Hepatocyte (in vitro differentiated cells): ENCODE results near the gene SLC1A2. TPM values are rescaled to one million over a fixed set of nuclear protein-coding genes. Genes with fewer than 3 reads are reported as not detected.

Experiments used
- DNase-seq: peaks from one replicate; pipeline ENCODE4 v3.0.0-alpha.2; 2016; ENCODE audit warnings: low spot score
- H2AFZ ChIP-seq: fragments of 200-600 bp; sonication (generic); 2 replicates; pipeline ENCODE4 v1.6.0; 2016; ENCODE audit warnings: antibody characterized with exemption, mild to moderate bottlenecking
- H3K27ac ChIP-seq: fragments of 200-600 bp; sonication (generic); 2 replicates; pipeline ENCODE4 v1.5.1; 2016; ENCODE audit warnings: mild to moderate bottlenecking
- H3K27me3 ChIP-seq: fragments of 200-600 bp; sonication (generic); 2 replicates; pipeline ENCODE4 v1.6.1; 2016
- H3K36me3 ChIP-seq: fragments of 200-600 bp; sonication (generic); replicated peaks from 2 replicates; pipeline ENCODE4 v1.5.1; 2016; ENCODE audit warnings: low read depth; ENCODE audit not compliant: insufficient read depth
- H3K4me1 ChIP-seq: fragments of 200-600 bp; sonication (generic); 2 replicates; pipeline ENCODE4 v1.5.1; 2016; ENCODE audit warnings: mild to moderate bottlenecking, moderate library complexity; ENCODE audit not compliant: insufficient read depth
- H3K4me2 ChIP-seq: fragments of 200-600 bp; sonication (generic); 2 replicates; pipeline ENCODE4 v1.6.0; 2016
- H3K4me3 ChIP-seq: fragments of 200-600 bp; sonication (generic); 2 replicates; pipeline ENCODE4 v1.5.1; 2016; ENCODE audit warnings: mild to moderate bottlenecking
- H3K79me2 ChIP-seq: fragments of 200-600 bp; sonication (generic); 2 replicates; pipeline ENCODE4 v1.6.0; 2017; ENCODE audit warnings: mild to moderate bottlenecking
- H3K9me2 ChIP-seq: fragments of 200-600 bp; sonication (generic); replicated peaks from 2 replicates; pipeline ENCODE4 v1.6.0; 2017; ENCODE audit warnings: mild to moderate bottlenecking; ENCODE audit not compliant: insufficient read depth
- H3K9me3 ChIP-seq: fragments of 200-600 bp; sonication (generic); 2 replicates; pipeline ENCODE4 v1.5.1; 2016; ENCODE audit warnings: low read depth, mild to moderate bottlenecking
- H4K20me1 ChIP-seq: fragments of 200-600 bp; sonication (generic); 2 replicates; pipeline ENCODE4 v1.6.0; 2016; ENCODE audit warnings: mild to moderate bottlenecking; ENCODE audit not compliant: insufficient read depth, poor library complexity, severe bottlenecking
- EZH2 ChIP-seq: fragments of 200-600 bp; sonication (generic); IDR thresholded peaks from 2 replicates; pipeline ENCODE4 v1.6.1; 2016; ENCODE audit warnings: antibody characterized with exemption, mild to moderate bottlenecking, borderline replicate concordance
- EZH2phosphoT487 ChIP-seq: fragments of 200-600 bp; sonication (generic); IDR thresholded peaks from one replicate; pipeline ENCODE4 v1.6.1; 2018; ENCODE audit warnings: antibody characterized with exemption, mild to moderate bottlenecking, low read depth, moderate library complexity; ENCODE audit not compliant: unreplicated experiment, severe bottlenecking
- WGBS: methylation state at CpG from one replicate; pipeline ENCODE4 v1.1.6; 2016; ENCODE audit warnings: low lambda C conversion rate; ENCODE audit errors: missing lambda C conversion rate; 5-methylcytosine and 5-hydroxymethylcytosine counted together
- polyA plus RNA-seq: library from polyadenylated mRNA; unstranded; fragments of >200 nt; fragmentation: Nextera tagmentation; extraction: Ambion mirVana; gene quantifications from 2 replicates; pipeline ENCODE4 v1.2.1, GENCODE V29; 2016
- total RNA-seq: library from RNA; depleted of rRNA; stranded (reverse); fragments of >200 nt; gene quantifications from 2 replicates; pipeline ENCODE4 v1.2.3, GENCODE V29; 2014
- TF ChIP-seq, protein P1 (sequence below): fragments of 200-600 bp; sonication (generic); IDR thresholded peaks from 2 replicates; pipeline ENCODE4 v1.5.1; 2016; ENCODE audit warnings: antibody characterized with exemption, mild to moderate bottlenecking; ENCODE audit not compliant: poor library complexity

The SLC1A2 gene
- total and polyA plus RNA-seq, 2 experiments from 2014 or later: 0.59 to 2.9 TPM

DNA sequence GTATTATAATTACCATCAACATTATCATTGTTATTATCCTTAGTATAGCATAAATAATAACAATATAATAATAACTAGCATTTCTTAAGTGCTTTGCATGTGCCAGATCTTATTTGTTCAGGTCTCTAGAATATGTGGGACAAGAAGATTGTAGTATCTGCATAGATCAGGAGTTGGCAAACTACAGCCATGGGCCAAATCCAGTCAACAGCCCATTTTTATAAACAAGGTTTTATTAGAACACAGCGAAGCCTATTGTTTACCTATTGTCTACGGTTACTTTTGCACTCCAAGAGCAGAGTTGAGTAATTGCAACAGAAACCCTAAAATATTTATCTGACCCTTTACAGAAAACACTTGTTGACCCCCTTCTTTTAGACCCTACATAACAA, 81.4 kb downstream of the SLC1A2 start:
- Histone ChIP-seq H3K27ac (no peak overlapping the region), H3K36me3 (no peaks in the 10 kb centered on the region), H3K9me2 (no peaks in the 10 kb centered on the region), H4K20me1 (no peaks in the 10 kb centered on the region), H3K79me2 (no peaks in the 10 kb centered on the region), H3K9me3 (no peaks in the 10 kb centered on the region), H3K4me3 (no peak overlapping the region), H2AFZ (no peak overlapping the region), H3K27me3 (no peaks in the 10 kb centered on the region), H3K4me2 (no peak overlapping the region), H3K4me1 (no peaks in the 10 kb centered on the region)
- WGBS: 75% methylated on average over 2 of the region's 2 CpGs
- DNase-seq: no peak
- TF ChIP-seq, protein P1, sequence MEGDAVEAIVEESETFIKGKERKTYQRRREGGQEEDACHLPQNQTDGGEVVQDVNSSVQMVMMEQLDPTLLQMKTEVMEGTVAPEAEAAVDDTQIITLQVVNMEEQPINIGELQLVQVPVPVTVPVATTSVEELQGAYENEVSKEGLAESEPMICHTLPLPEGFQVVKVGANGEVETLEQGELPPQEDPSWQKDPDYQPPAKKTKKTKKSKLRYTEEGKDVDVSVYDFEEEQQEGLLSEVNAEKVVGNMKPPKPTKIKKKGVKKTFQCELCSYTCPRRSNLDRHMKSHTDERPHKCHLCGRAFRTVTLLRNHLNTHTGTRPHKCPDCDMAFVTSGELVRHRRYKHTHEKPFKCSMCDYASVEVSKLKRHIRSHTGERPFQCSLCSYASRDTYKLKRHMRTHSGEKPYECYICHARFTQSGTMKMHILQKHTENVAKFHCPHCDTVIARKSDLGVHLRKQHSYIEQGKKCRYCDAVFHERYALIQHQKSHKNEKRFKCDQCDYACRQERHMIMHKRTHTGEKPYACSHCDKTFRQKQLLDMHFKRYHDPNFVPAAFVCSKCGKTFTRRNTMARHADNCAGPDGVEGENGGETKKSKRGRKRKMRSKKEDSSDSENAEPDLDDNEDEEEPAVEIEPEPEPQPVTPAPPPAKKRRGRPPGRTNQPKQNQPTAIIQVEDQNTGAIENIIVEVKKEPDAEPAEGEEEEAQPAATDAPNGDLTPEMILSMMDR: no peak
- TF ChIP-seq EZH2phosphoT487: no peak
- no peak for TF ChIP-seq EZH2

DNA sequence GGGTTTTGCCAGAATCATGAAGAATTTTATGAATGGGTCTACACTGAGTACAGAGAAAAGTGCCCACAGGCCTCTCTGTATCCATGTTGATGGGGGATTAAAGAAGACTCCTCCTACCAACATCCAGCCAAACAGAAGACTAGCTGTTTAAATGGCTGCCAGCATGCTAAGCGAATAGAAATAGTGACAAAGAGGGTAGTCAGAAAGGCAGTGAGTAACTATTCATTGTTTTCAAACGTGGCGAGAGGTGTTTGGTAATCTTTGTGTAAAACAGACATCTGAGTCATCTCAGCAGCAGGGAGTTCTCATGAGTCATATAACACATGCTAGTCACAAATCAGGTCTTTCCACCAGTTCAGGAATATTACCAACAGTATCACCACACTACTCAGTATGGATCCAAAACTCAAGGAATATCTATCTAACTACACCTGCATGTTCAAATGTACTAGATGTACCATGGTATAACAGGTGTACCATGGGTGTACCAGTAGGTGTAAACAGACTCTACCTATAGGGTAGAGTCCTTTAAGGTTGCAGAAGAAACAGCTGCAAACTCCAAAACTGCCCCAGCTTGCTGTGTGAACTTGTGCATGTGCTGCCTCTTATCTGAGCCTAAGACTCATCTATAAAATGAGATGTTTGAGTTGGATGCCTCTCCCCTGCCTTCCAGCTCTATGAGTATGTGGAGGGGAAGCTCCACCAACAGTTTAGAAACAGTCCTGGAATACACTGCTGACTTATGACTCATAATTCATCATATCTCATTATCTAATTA, 82.0 kb downstream of the SLC1A2 start:
- Histone ChIP-seq H3K27ac (peak overlapping the region; percentile 45), H3K4me1 (no peaks in the 10 kb centered on the region), H3K27me3 (no peaks in the 10 kb centered on the region), H3K79me2 (no peaks in the 10 kb centered on the region), H3K9me2 (no peaks in the 10 kb centered on the region), H3K36me3 (no peaks in the 10 kb centered on the region), H3K4me2 (no peak overlapping the region), H4K20me1 (no peaks in the 10 kb centered on the region), H2AFZ (no peak overlapping the region), H3K9me3 (no peaks in the 10 kb centered on the region), H3K4me3 (no peak overlapping the region)
- DNase-seq: peak; percentile 56
- WGBS: 42% methylated on average over 3 of the region's 3 CpGs
- no peak for TF ChIP-seq EZH2phosphoT487
- TF ChIP-seq, protein P1: no peak
- no peak for TF ChIP-seq EZH2

DNA sequence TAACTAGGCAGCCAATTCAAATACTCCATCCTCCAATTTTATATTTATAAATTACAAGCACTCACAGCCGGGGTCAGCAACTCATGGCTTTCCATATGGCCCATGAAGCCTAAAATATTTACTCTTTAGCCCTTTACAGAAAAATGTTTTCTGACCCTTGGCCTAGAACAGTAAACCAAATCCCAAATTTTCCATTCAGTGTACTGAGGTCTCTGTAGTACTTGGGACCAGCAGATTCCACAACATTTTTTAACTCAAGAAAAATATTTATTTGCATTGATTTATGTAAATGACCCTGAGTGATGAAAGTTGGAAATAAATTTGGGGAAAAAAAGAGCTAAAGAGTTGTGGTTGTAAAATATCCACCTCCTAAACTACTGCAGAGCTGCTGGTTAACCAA, 82.6 kb downstream of the SLC1A2 start:
- Histone ChIP-seq H4K20me1 (no peaks in the 10 kb centered on the region), H3K9me2 (no peaks in the 10 kb centered on the region), H2AFZ (no peak overlapping the region), H3K9me3 (no peaks in the 10 kb centered on the region), H3K4me3 (no peak overlapping the region), H3K36me3 (no peaks in the 10 kb centered on the region), H3K27ac (peak overlapping the region; percentile 45), H3K4me1 (no peaks in the 10 kb centered on the region), H3K4me2 (no peak overlapping the region), H3K27me3 (no peaks in the 10 kb centered on the region), H3K79me2 (no peaks in the 10 kb centered on the region)
- TF ChIP-seq, protein P1: no peak
- TF ChIP-seq EZH2phosphoT487: no peak
- no peak for TF ChIP-seq EZH2
- WGBS: 97% methylated on average over 1 of the region's 1 CpG
- no peak for DNase-seq
